ENCODE results near the gene CARS2.
"Not testable (repeated sequence)": the region's sequence is repeated elsewhere in the genome, so short reads cannot be mapped to it uniquely, and the experiment has no call there.

CARS2 gene

GRCh38 chr13:110706570-110707372 is 855 bp upstream of the CARS2 start:
- no peak for DNase-seq

GRCh38 chr13:110705356-110705825 is 525 bp downstream of the CARS2 start:
- DNase-seq: no peak

GRCh38 chr13:110702591-110703526 is 3.1 kb downstream of the CARS2 start:
- DNase-seq: no peak

DNA sequence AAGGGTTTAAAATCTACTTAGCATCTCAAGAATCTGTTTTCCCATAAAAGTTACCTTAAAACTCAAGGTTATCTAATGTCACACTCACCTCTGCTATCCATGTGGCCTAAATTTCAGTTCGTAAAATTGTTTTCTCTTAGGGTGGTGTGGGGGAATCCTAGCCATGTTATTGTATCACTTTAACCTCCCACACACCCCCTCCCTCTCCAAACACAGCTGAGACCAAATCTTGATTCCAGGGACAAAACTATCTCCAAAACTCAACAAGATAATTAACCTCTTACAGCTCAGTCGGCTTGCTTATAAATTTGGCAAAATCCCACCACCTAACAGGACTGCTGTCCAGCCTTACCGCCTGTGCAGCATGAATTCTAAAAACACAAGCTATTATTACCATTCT is 3.8 kb downstream of the CARS2 start:
- DNase-seq: no peak

DNA sequence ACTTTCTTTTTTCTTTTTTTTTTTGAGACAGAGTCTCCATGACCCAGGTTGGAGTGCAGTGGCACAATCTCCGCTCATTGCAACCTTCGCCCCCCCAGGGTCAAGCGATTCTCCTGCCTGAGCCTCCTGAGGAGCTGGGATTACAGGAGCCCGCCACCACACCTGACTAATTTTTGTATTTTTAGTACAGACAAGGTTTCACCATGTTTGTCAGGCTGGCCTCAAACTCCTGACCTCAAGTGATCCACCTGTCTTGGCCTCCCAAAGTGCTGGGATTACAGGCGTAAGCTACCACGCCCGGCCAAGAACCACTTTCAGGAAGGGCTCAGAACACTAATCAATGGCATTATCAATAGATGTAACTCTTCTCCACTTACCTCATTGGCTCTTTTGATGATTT is 4.9 kb downstream of the CARS2 start:
- DNase-seq: not testable (repeated sequence)

- no peak for DNase-seq
These were observed 5.3 kb downstream of the CARS2 start for GRCh38 chr13:110700641-110701040.

GRCh38 chr13:110700186-110700585 is 5.7 kb downstream of the CARS2 start:
- no peak for DNase-seq

- DNase-seq: no peak
These were observed 6.5 kb downstream of the CARS2 start for GRCh38 chr13:110699148-110700145.

GRCh38 chr13:110698689-110699088 is 7.2 kb downstream of the CARS2 start:
- no peak for DNase-seq

GRCh38 chr13:110697842-110698241 is 8.1 kb downstream of the CARS2 start:
- no peak for DNase-seq

DNA sequence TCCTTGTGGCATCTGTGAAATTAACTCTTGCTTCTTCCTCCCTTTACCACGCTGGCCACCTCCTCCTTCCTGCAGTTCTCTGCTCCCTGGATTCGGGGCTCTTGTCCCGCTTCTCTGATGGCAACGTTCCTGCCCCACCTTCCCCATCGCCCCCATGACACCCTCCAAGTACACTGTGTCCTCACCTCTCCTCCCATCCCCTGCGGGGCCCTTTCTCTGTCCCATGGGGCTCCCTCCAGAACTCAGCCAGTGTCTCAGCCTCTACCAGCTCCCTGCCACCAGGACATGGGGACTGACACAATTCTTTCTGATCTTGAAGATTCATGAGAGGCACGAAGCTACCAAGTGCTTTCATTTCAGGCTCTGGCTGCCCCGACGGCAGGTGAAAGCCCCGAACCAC is 9.1 kb downstream of the CARS2 start:
- no peak for DNase-seq

- DNase-seq: not testable (repeated sequence)
These were observed 10.1 kb downstream of the CARS2 start for GRCh38 chr13:110695774-110696173.

GRCh38 chr13:110690516-110690915 is 15.4 kb downstream of the CARS2 start:
- DNase-seq: no peak

DNA sequence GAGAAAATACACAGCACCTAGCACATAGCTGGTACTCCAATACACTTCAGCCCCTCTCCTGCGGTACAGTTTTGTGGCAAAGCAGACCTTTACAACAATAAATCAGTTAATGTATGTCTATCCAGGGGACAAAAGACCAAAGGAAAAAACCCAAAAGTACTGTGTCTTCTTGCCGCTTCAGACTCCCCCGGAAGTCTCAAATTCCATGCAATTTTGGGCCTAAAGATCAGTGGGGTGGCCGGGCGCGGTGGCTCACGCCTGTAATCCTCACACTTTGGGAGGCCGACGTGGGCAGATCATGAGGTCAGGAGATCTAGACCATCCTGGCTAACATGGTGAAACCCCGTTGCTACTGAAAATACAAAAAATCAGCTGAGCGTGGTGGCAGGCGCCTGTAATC is 16.2 kb downstream of the CARS2 start:
- DNase-seq: no peak

DNA sequence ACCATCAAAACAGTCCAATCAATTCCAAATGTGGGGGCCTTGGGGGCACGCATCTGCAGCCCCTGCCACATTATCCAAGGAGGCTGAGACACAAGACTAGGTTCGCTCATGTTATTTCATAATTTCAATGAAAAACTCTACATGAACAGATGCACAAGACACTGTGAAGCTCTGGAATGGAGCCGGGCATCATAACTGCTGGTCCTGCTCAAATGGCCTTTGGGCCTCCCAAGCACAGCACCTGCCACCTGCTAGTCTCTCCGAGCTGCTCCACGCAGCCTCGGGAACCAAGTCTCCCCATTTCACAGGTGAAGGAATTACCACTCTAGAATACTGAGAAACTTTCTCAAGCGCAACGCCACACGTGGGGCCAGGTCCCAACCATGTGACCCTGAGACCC is 16.9 kb downstream of the CARS2 start:
- no peak for DNase-seq

DNA sequence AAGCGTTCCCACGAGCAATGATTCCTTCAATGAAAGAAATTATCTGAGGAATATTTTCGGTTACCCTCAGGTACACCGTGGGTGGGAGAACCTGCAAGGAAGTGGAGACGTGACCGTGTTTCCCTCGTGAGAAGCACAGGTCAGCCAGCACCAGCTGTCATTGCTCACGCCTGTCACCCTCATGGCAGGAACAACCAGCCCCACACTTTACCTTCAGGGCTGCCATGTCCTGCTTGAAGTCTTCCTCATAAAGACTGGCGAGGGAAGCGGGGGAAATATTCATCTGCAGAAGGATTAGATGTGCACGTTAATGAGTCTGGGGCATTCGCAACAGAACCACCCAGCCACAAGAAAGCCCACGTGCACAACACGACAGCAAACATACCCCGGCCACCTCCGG is 18.2 kb downstream of the CARS2 start:
- no peak for DNase-seq

DNA sequence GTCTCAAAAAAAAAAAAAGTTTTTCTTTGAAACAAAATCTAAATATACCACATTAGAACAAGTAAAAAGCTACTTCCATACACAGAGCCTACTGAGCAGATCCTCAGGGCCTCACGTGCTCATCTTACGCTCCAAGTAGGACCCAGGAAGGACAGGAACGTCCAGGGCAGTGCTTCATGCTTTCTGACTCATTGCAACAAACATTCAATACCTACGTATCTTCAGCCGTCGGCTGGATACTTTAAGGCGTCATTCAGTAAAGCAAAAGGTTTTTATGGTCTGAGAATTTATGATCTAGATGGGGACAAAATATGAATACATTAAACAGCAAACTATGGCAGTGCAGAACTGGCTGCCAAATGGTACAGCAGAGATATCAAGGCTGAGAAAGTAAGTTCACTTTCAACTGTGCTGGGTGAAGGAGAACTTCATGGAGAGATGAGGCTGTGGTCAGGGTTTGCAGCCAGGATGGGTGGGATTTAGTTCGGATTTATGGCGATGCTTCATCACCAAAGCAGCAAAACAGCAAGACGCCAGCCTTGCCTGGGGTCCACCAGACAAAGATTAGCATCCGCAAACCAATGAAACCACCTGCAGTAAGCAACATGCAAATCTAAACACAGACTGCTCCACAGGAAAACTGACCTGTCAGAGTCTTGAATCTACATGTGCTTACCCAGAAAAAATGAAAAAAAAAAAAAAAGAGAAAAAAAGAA is 20.5 kb downstream of the CARS2 start:
- DNase-seq: no peak

- DNase-seq: no peak
These were observed 21.4 kb downstream of the CARS2 start for GRCh38 chr13:110684388-110685056.

DNA sequence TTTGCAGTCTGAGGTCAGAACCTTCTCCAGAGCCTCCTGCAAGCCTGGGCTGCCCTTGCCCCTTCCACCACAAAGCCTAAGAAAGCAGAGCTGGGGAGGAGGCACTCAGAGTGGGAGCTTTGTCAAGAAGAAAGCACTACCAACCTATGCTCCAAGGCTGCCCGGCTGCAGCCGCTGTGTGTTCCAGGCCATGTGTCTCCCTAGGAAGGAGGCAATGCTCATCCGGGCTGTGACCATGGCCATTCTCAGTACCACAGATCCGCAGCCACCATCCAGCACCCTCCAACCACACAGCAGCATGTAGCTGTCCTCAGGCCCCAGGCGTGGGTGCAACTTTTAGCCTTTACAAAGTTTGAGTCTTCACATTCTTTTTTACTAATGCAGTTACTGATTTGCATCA is 22.0 kb downstream of the CARS2 start:
- DNase-seq: no peak

GRCh38 chr13:110683203-110683883 is 22.6 kb downstream of the CARS2 start:
- no peak for DNase-seq

- DNase-seq: no peak
These were observed 23.2 kb downstream of the CARS2 start for GRCh38 chr13:110682746-110683145.

Measured in amniotic stem cell (primary cell).